HG02571 (cell line): Measurements from ENCODE around the gene MRAP2.

Source experiments
- ATAC-seq: cut with Tn5 transposase; IDR thresholded peaks from one replicate; pipeline ENCODE4 v1.9.1; 2021; ENCODE audit warnings: mild to moderate bottlenecking, moderate library complexity; ENCODE audit not compliant: unreplicated experiment

The MRAP2 gene

GRCh38 chr6:84033523-84034451, at the start of gene MRAP2:
Gene MRAP2, plus strand, starts transcription at chr6:84033772. Its CDS starts 21,547 bp downstream, at chr6:84055319.
- ATAC-seq, result no peak

GRCh38 chr6:83984411-83984810, 49.2 kb upstream of the MRAP2 start:
- no peak for ATAC-seq

DNA sequence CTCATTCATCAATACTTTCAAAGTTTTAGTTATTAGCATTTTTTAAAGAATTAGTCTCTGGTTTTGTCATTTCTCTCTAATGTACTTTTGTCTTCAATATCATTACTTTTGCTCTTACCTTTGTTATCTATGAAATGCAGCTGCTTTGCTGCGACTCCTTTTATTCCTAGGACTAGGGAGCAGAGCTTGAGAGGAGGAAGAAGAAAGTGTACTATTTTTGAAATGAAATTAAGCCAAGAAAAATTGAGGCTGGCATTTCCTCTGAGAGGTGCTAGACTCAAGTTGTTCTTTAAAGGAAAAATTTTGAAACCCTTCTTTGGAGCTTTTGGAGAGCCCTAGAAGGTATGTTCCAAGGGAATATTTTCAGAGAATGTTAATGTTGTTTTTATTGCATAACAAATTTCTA, 48.3 kb upstream of the MRAP2 start:
- no peak for ATAC-seq

GRCh38 chr6:83985715-83986114, 47.9 kb upstream of the MRAP2 start:
- no peak for ATAC-seq

DNA sequence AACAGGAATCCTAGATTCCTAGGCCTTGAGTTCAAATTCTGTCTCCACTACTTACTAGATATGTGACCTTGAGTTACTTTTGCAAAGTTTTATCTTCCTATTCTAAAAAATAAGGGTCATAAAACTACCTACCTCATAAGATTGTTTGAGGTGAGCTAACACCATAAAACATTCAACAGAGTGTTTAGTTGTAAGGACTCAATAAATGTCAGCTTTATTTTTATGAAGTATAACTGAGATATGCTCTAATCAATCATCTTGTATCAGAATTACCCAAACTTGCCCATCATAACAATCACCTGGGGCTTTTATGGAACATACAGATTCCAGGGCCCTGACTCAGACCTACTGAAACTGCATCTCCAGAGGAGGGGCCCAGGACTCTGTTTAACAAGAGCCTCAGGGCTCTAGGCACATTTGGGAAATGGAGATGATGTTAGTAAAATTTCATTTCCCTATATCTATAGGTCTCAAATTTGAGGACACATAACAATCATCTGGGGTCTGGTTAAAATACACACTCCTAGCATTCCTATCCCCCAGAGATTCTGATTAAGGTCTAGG, 35.5 kb upstream of the MRAP2 start:
- no peak for ATAC-seq

- no peak for ATAC-seq
Measured at GRCh38 chr6:84001119-84001518, 32.5 kb upstream of the MRAP2 start.

DNA sequence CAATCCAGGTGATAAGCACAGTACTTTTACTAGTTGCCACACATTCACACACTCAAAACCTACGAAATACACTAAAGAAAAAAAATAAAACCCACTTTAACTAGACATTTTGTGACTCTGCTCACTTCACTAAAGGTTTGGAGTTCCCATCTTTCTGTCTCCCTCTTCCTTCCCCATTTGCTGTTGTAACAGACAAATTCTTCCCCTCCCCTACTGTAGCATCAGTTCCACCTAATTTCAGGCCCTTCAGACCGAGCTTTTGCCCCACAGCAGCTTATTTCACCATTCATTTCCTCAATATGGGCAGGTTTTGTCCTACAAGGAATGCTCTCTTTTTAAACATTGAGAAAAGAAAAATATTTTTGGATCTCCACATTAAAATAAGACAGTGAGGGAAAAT, 31.3 kb upstream of the MRAP2 start:
- no peak for ATAC-seq

GRCh38 chr6:84003131-84003530, 30.4 kb upstream of the MRAP2 start:
- no peak for ATAC-seq

DNA sequence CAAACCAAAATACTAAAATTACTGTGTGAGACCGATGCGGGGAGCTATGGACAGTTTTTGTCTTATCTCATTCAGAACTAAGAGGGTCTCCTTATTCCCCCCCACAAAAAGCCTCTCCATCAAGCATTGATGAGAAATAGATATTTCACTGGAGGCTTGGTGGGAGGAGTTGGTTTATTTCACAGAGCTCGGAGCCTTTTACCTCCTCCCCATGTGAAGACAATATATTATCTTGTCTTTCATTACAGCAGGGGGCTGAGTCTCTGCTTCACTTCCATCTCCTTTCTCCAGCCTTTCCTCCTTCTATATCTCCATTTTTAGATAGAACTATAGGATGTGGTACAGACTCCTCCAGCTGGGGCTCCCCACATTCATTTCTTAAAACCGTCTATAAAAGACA, 29.9 kb upstream of the MRAP2 start:
- ATAC-seq, result no peak

DNA sequence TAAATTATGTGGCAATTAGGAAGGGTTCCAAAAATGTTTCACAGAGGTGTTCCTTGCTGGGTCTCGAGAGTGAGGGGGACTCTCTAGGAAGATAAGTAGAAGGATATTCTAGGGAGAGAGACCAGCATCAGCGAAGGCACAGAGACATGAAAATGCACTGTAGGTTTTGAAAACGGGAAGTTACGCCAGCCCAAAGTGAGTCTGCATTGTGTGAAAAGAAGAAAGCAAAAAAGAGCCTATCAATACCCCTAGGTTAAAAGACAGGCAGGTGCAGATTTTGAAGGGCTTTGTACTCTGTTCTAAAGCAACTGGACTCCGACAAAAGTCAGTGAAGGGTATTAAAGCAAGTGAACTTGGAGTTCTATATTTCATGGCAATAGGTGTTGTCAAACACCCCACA, 25.7 kb upstream of the MRAP2 start:
- no peak for ATAC-seq

DNA sequence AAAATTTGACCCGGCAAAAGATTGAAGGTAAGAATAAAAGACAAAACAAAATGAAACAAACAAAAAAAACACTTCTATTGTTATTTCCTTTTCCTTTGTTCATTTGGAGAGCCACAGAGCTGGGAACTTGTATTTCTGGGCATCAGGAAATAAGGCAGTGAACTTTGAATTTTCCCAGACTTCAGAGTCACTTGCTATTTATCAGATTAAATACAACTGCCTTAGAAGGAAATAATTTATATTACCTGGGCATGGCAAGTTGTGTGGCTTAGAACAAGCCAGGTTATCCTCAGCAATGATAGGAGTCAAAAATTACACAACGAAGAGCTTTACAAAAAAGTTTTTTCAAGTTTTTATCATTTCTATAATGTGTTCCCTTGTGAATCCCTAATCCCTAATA, 20.2 kb upstream of the MRAP2 start:
- ATAC-seq, result no peak

DNA sequence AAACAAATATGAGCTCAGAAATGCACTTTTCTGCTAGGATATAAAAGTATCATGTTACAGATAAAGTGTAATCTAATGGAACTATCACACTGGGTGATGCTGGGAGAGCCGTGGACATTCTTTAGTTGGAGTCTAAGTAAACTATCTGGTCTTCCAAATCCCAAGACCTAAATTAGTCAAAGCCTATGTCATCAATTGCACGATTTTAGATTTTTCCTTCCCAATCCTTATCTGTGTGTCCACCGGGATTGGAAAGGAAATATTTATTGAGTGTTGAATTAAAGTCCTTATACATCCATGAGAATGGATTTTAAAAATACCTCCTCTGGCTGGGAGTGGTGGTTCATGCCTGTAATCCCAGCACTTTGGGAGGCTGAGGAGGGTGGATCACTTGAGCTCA, 19.6 kb upstream of the MRAP2 start:
- ATAC-seq, result no peak

DNA sequence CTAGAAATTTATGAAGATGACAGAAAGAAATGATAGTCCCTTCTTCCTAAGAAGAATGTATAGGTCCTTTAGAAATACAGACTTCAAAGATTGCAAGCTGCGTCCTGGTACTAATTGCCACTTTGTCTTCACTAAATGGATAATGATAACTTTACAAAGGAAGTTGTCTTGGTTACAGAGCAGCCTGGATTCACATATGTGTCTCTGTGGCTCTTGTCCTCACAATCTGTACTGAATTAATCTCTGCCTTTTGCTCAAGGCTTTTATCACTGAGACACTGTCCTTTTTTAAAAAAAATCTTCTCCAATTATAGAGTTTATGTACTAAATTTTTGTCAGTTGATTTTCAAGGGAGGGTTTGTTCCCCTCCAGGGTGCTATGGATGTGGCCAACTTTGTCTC, 17.5 kb upstream of the MRAP2 start:
- no peak for ATAC-seq

DNA sequence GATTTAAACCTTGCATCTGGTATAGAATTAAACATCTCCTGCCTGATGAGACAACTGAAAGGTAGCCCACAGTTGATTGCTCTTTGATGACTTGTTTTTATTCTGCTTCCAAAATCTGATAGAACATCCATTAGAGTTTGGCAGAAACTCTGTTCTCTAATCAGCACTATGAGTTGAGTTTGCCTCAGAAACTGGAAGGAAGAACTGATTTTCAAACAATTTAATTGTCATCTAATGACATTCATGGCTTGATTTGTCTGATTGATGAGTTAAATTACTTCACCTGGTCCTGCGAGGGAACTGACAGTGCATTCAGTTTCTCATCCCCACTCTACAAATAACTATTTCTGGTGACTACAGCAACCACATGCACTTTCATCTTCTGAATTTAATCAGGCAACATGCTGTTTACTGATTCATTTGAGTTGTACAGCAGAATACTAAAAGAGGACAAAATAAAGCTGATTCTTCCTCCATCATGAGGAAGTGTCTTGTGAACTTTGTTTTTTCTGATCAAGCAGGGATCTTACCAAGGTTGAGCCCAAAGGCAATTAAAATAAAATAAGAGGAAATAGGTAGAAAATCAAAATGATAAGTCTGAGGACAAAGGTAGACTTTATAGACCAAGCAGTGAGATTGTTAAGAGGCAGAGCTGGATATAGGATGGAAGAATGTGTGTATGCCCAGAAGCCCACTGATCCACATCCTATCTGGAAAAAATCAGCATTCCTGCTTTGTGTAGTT, 15.7 kb upstream of the MRAP2 start:
- peak; percentile 69 for ATAC-seq

GRCh38 chr6:84018453-84019061, 15.0 kb upstream of the MRAP2 start:
- ATAC-seq, result no peak

DNA sequence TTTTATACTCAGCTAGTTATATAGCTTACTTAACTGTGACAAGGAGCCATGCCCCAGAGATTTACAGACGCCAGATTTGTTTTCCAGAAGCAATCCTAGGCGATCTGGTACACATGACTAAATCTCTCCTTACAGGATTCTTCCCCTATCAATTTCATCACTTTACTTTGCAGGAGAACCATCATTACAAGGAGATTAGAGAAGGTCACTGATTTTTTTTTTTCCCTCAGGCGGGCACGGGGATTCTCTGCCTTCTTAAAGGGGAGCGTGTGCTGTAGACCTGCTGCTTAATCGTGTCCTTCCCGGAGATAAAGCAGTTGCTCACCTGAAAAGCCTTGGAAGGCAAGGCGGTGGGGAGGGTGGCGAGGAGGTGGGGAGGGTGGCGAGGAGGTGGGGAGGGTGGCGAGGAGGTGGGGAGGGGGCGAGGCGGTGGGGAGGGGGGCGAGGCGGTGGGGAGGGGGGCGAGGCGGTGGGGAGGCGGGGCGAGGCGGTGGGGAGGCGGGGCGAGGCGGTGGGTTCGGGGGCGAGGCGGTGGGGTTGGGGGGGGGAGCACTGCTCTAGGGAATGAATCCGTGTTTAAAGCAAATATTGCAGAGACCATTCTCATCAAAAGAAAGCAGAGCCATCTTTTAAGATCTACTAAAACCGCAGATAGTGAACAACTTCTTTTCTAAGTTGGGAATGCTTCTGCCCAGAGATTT, 14.3 kb upstream of the MRAP2 start:
- no peak for ATAC-seq

DNA sequence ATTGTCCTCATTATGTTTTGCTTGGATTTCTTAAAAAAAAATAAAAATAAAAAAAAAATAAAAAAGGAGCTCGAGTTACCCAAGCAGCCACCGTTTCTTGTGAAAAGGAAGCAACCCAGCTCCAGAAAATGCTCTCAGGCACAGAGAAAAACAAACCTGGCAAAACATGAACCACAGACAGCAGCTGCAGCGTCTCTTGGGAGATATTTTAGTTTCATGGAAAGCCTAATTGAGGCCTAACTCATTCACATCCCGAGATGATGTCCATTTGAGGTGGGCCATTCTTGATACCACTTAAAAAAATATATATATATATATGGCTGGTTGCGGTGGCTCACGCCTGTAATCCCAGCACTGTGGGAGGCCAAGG, 13.7 kb upstream of the MRAP2 start:
- no peak for ATAC-seq

DNA sequence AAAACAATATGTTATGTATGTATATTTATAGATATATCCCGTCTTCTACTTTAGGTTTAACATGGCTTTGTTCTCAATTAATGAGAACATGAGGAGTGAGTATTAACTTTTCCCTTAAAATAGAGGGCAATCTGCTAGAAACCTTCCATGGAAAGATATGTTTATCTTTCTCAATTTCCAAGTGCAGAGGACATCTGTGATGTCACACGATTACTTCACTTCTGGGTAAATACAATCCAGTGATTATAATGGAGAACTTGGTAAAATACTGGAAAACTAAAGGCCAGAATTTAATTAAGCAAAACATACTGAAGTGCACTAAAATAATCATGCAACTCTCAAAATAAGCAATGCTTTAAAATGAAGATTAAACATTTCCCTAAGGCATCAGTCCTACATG, 11.9 kb upstream of the MRAP2 start:
- ATAC-seq, result no peak

- ATAC-seq, result no peak
Measured at GRCh38 chr6:84026721-84027164, 6.8 kb upstream of the MRAP2 start.

GRCh38 chr6:84027340-84028181, 6.0 kb upstream of the MRAP2 start:
- no peak for ATAC-seq
